IMR-90 (cell line): ENCODE results near the gene PDGFA. TPM values are rescaled to one million over a fixed set of nuclear protein-coding genes. Genes with fewer than 3 reads are reported as not detected.

Experiments
- ATAC-seq: fragments of 200-7000 bp; cut with Tn5 transposase; 2 replicates; pipeline ENCODE4 v1.9.1; 2020; ENCODE audit warnings: low read depth, mild to moderate bottlenecking, moderate library complexity
- BruUV-seq: library from RNA; stranded (reverse); fragments of 400-500 nt; replicated peaks from 2 replicates; lab custom pipeline; 2021; lab: Mats Ljungman, UMichigan
- CTCF ChIA-PET: fragments of 300-600 bp; formaldehyde crosslinking; extraction: SDS; loops from one replicate; lab custom pipeline; 2021; ENCODE audit warnings: antibody characterized with exemption; lab: Yijun Ruan, JAX
- POLR2A ChIA-PET: fragments of 300-600 bp; sonication (Branson Sonifier 250); formaldehyde crosslinking; loops from one replicate; lab custom pipeline; 2022; ENCODE audit warnings: antibody characterized with exemption; ENCODE audit not compliant: unreplicated experiment; lab: Charles Lee
- DNase-seq: peaks from one replicate; pipeline ENCODE4 v3.0.0; 2013
- H2AFZ ChIP-seq: replicated peaks from 2 replicates; pipeline ENCODE3; 2013; ENCODE audit warnings: low read length, mild to moderate bottlenecking; ENCODE audit not compliant: poor library complexity
- H2AK5ac ChIP-seq: 2 replicates; pipeline ENCODE4 v1.6.1; 2013; ENCODE audit warnings: low read depth, low read length, inconsistent platforms
- H2AK9ac ChIP-seq: replicated peaks from 2 replicates; pipeline ENCODE3; 2013; ENCODE audit warnings: mild to moderate bottlenecking, low read depth, low read length, moderate library complexity; ENCODE audit not compliant: poor library complexity
- H2BK120ac ChIP-seq: 2 replicates; pipeline ENCODE4 v1.6.1; 2013; ENCODE audit warnings: low read depth, low read length, inconsistent platforms
- H2BK15ac ChIP-seq: 3 replicates; pipeline ENCODE4 v1.6.1; 2013; ENCODE audit warnings: low read depth, low read length, inconsistent platforms
- H2BK20ac ChIP-seq: 2 replicates; pipeline ENCODE4 v1.6.1; 2013; ENCODE audit warnings: low read depth, mild to moderate bottlenecking, inconsistent platforms, low read length, moderate library complexity
- H2BK5ac ChIP-seq: 2 replicates; pipeline ENCODE4 v1.6.1; 2013; ENCODE audit warnings: mild to moderate bottlenecking, low read depth, low read length, inconsistent platforms; ENCODE audit not compliant: poor library complexity, severe bottlenecking
- H3K14ac ChIP-seq: replicated peaks from 2 replicates; pipeline ENCODE4 v1.6.1; 2013; ENCODE audit warnings: low read depth, low read length, inconsistent platforms
- H3K18ac ChIP-seq: 2 replicates; pipeline ENCODE4 v1.6.1; 2013; ENCODE audit warnings: low read depth, low read length, control low read depth
- H3K23ac ChIP-seq: 2 replicates; pipeline ENCODE4 v1.6.1; 2013; ENCODE audit warnings: low read depth, low read length, inconsistent platforms
- H3K27ac ChIP-seq: 2 replicates; pipeline ENCODE4 v1.5.1; 2013; ENCODE audit warnings: mild to moderate bottlenecking, control low read depth, low read length; ENCODE audit not compliant: insufficient read depth
- H3K27me3 ChIP-seq: 2 replicates; pipeline ENCODE4 v1.6.1; 2013; ENCODE audit warnings: low read length; ENCODE audit not compliant: control insufficient read depth, insufficient read depth
- H3K36me3 ChIP-seq: 2 replicates; pipeline ENCODE4 v1.6.1; 2013; ENCODE audit warnings: low read length, mixed read lengths; ENCODE audit not compliant: control insufficient read depth, insufficient read depth
- H3K4ac ChIP-seq: 2 replicates; pipeline ENCODE4 v1.6.1; 2013; ENCODE audit warnings: low read depth, low read length, inconsistent platforms
- H3K4me1 ChIP-seq: 2 replicates; pipeline ENCODE4 v1.6.1; 2013; ENCODE audit warnings: low read length, mixed read lengths; ENCODE audit not compliant: control insufficient read depth, insufficient read depth
- H3K4me2 ChIP-seq: 2 replicates; pipeline ENCODE4 v1.6.1; 2013; ENCODE audit warnings: low read depth, mild to moderate bottlenecking, control low read depth, low read length, moderate library complexity
- H3K4me3 ChIP-seq: 2 replicates; pipeline ENCODE4 v1.5.1; 2013; ENCODE audit warnings: low read depth, mild to moderate bottlenecking, control low read depth, low read length, moderate library complexity; ENCODE audit not compliant: insufficient read depth
- H3K56ac ChIP-seq: 2 replicates; pipeline ENCODE4 v1.6.1; 2013; ENCODE audit warnings: low read length, inconsistent platforms; ENCODE audit not compliant: insufficient read depth; ENCODE audit errors: extremely low read depth
- H3K79me1 ChIP-seq, 2 experiments: 2 replicates each; pipeline ENCODE4 v1.6.1; 2013; ENCODE audit warnings: low read length in 2 of 2, inconsistent platforms in 1 of 2, low read depth in 1 of 2
- H3K9ac ChIP-seq: 2 replicates; pipeline ENCODE4 v1.6.1; 2013; ENCODE audit warnings: low read depth, low read length, control low read depth
- H3K9me1 ChIP-seq: 2 replicates; pipeline ENCODE4 v1.6.1; 2013; ENCODE audit warnings: low read length, inconsistent platforms; ENCODE audit not compliant: insufficient read depth
- H3K9me3 ChIP-seq: 2 replicates; pipeline ENCODE4 v1.6.1; 2013; ENCODE audit warnings: low read length; ENCODE audit not compliant: control insufficient read depth, insufficient read depth
- H4K20me1 ChIP-seq: 2 replicates; pipeline ENCODE4 v1.6.1; 2013; ENCODE audit warnings: low read length, inconsistent platforms; ENCODE audit not compliant: insufficient read depth
- H4K5ac ChIP-seq: 2 replicates; pipeline ENCODE4 v1.6.1; 2013; ENCODE audit warnings: mild to moderate bottlenecking, low read depth, low read length, control low read depth
- H4K8ac ChIP-seq, 2 experiments: 2 replicates each; pipeline ENCODE4 v1.6.1; 2013; ENCODE audit warnings: low read depth in 2 of 2, low read length in 2 of 2, control low read depth in 1 of 2, inconsistent platforms in 1 of 2
- H4K91ac ChIP-seq: 2 replicates; pipeline ENCODE4 v1.6.1; 2013; ENCODE audit warnings: low read depth, low read length, inconsistent platforms; ENCODE audit not compliant: insufficient read depth
- BHLHE40 ChIP-seq: fragments of 150-350 bp; IDR thresholded peaks from 2 replicates; pipeline ENCODE4 v1.6.1; 2016; ENCODE audit warnings: mild to moderate bottlenecking, low read depth, low read length
- CEBPB ChIP-seq: IDR thresholded peaks from 2 replicates; pipeline ENCODE4 v1.6.1; 2012; ENCODE audit warnings: low read depth, low read length, improper control_type of control experiment
- CHD1 ChIP-seq: IDR thresholded peaks from 2 replicates; pipeline ENCODE4 v1.6.1; 2012; ENCODE audit warnings: low read depth, low read length, improper control_type of control experiment
- CTCF ChIP-seq: conservative IDR thresholded peaks from 2 replicates; pipeline ENCODE4 v1.5.1; 2012; ENCODE audit warnings: mild to moderate bottlenecking, low read depth, low read length, improper control_type of control experiment
- ELK1 ChIP-seq: fragments of 150-350 bp; IDR thresholded peaks from 2 replicates; pipeline ENCODE4 v1.6.1; 2016; ENCODE audit warnings: low read depth, mild to moderate bottlenecking, low read length, moderate library complexity, borderline replicate concordance
- MXI1 ChIP-seq: IDR thresholded peaks from 2 replicates; pipeline ENCODE4 v1.6.1; 2012; ENCODE audit warnings: low read depth, mild to moderate bottlenecking, low read length, moderate library complexity, borderline replicate concordance
- NFE2L2 ChIP-seq: fragments of 150-350 bp; IDR thresholded peaks from 2 replicates; pipeline ENCODE4 v1.6.1; 2016; ENCODE audit warnings: low read depth, mild to moderate bottlenecking, low read length
- POLR2A ChIP-seq: IDR thresholded peaks from 2 replicates; pipeline ENCODE4 v1.6.1; 2012; ENCODE audit warnings: mild to moderate bottlenecking, low read depth, low read length
- RAD21 ChIP-seq: IDR thresholded peaks from 2 replicates; pipeline ENCODE4 v1.6.1; 2012; ENCODE audit warnings: low read length, improper control_type of control experiment
- RCOR1 ChIP-seq: IDR thresholded peaks from 2 replicates; pipeline ENCODE4 v1.6.1; 2012; ENCODE audit warnings: mild to moderate bottlenecking, low read length, improper control_type of control experiment; ENCODE audit not compliant: insufficient replicate concordance
- RFX5 ChIP-seq: IDR thresholded peaks from 2 replicates; pipeline ENCODE4 v1.8.0; 2012; ENCODE audit warnings: low read depth, mild to moderate bottlenecking, low read length, moderate library complexity
- SMC3 ChIP-seq: fragments of 150-350 bp; IDR thresholded peaks from 2 replicates; pipeline ENCODE4 v1.6.1; 2016; ENCODE audit warnings: low read depth, mild to moderate bottlenecking, antibody characterized with exemption, low read length, moderate library complexity
- WGBS, 2 experiments: methylation state at CpG; one replicate each; pipeline versions ENCODE4 v1.1.5 to v1.1.7; 2013; ENCODE audit warnings: missing lambda C conversion rate in 2 of 2; ENCODE audit not compliant: insufficient read length in 1 of 2; ENCODE audit errors: extremely low coverage in 2 of 2; 5-methylcytosine and 5-hydroxymethylcytosine counted together
- dilution Hi-C: fragments of 300-500 bp; cut with HindIII; formaldehyde crosslinking; loops from one replicate; pipeline ENCODE4 v1.14.3; 2018; ENCODE audit warnings: low sequenced_read_pairs; ENCODE audit not compliant: unreplicated experiment
- in situ Hi-C: fragments of 300-500 bp; cut with MboI; formaldehyde crosslinking; loops from 3 replicates; pipeline ENCODE4 v1.14.3; 2019; ENCODE audit warnings: low sequenced_read_pairs, inconsistent platforms, mixed read lengths
- intact Hi-C: fragments of 100-400 bp; cut with micrococcal nuclease; formaldehyde crosslinking; loops from 2 replicates; pipeline ENCODE4 v1.10.0; 2022
- polyA plus RNA-seq, 3 experiments: library from polyadenylated mRNA; depleted of rRNA; stranded (reverse); fragments of >200 nt; gene quantifications; 2 replicates each; pipeline ENCODE4 v1.2.3, GENCODE V29; 2012; ENCODE audit warnings: low replicate concordance in 1 of 3
- total RNA-seq: library from RNA; depleted of rRNA; stranded (reverse); fragments of >200 nt; gene quantifications from 2 replicates; pipeline ENCODE4 v1.2.3, GENCODE V29; 2012

Gene PDGFA
- total and polyA plus RNA-seq, 2 of the 4 experiments (the other 2 are of a cell fraction) = 3.3 to 3.8 TPM

GRCh38 chr7:463362-463781 is 56.3 kb downstream of the PDGFA start:
- no peak overlapping the region for H3K56ac ChIP-seq
- H3K9ac ChIP-seq = no peak overlapping the region
- H2BK20ac ChIP-seq = no peak overlapping the region
- no peak overlapping the region for H4K91ac ChIP-seq
- H3K4me2 ChIP-seq = no peak overlapping the region
- no peaks in the 10 kb centered on the region for H3K79me1 ChIP-seq
- H2BK5ac ChIP-seq = no peak overlapping the region
- intact Hi-C loops = no loop called here
- 89% methylated on average over 3 of the region's 36 CpGs; no CpG with 5 or more reads in 1 of the 2 experiments for WGBS, 2 experiments
- H3K18ac ChIP-seq = no peak overlapping the region
- peaks cover 19% of the 10 kb centered on the region for H3K4me1 ChIP-seq
- no peak overlapping the region for H3K4me3 ChIP-seq
- no peak overlapping the region for H2AK5ac ChIP-seq
- no peak overlapping the region for H2AFZ ChIP-seq
- dilution Hi-C loops = no loop called here
- ATAC-seq (no peak), DNase-seq (no peak)
- no peak overlapping the region for H4K8ac ChIP-seq
- no peak overlapping the region for H2BK120ac ChIP-seq
- CTCF ChIA-PET = no interaction called here
- no peaks in the 10 kb centered on the region; the same call in 1 of the 2 replicates for H3K27me3 ChIP-seq
- BruUV-seq = no TSS peak
- no peaks in the 10 kb centered on the region; the same call in 1 of the 2 replicates for H3K9me3 ChIP-seq
- 0 out of 2 replicates have a peak, but pooled peaks cover 6% of the 10 kb centered on the region for H4K20me1 ChIP-seq
- H4K5ac ChIP-seq = no peak overlapping the region
- no peak overlapping the region for H2BK15ac ChIP-seq
- H3K14ac ChIP-seq = no peak overlapping the region
- no peak overlapping the region for H3K23ac ChIP-seq
- H3K36me3 ChIP-seq = no peaks in the 10 kb centered on the region
- in situ Hi-C loops = no loop called here
- no peak for TF ChIP-seq CEBPB
- TF ChIP-seq RAD21 = no peak
- no peak for TF ChIP-seq BHLHE40
- TF ChIP-seq SMC3 = no peak
- TF ChIP-seq RCOR1 = no peak
- TF ChIP-seq CTCF = no peak
- TF ChIP-seq MXI1 = no peak
- TF ChIP-seq CHD1 = no peak
- TF ChIP-seq RFX5 = no peak
- TF ChIP-seq ELK1 = no peak
- TF ChIP-seq POLR2A = no peak
- no peak for TF ChIP-seq NFE2L2
- H2AK9ac ChIP-seq = no peak overlapping the region
- POLR2A ChIA-PET = no interaction called here
- no peak overlapping the region for H3K4ac ChIP-seq
- H3K27ac ChIP-seq = no peak overlapping the region
- H3K9me1 ChIP-seq = no peaks in the 10 kb centered on the region
